Testis (tissue), 3 donors: Measurements from ENCODE around the gene CXXC5. TPM values are rescaled to one million over a fixed set of nuclear protein-coding genes. Genes with fewer than 3 reads are reported as not detected.

ENCODE experiments used
- DNase-seq: peaks from one replicate; pipeline ENCODE4 v3.0.0-alpha.2; 2019
- H3K27ac ChIP-seq, 2 donors: fragments of 200-600 bp; sonication (generic); one replicate each; pipeline ENCODE4 v1.5.1; 2019
- H3K27me3 ChIP-seq: fragments of 200-600 bp; sonication (generic); one replicate; pipeline ENCODE4 v1.5.1; 2019
- H3K36me3 ChIP-seq: fragments of 200-600 bp; sonication (generic); one replicate; pipeline ENCODE4 v1.5.1; 2017; ENCODE audit warnings: low read depth; ENCODE audit errors: missing control alignments
- H3K4me1 ChIP-seq: fragments of 200-600 bp; sonication (generic); one replicate; pipeline ENCODE4 v1.5.1; 2019
- H3K4me3 ChIP-seq, 2 donors: fragments of 200-600 bp; sonication (generic); one replicate each; pipeline ENCODE4 v1.5.1; 2017 to 2019
- H3K9me3 ChIP-seq: fragments of 200-600 bp; sonication (generic); one replicate; pipeline ENCODE4 v1.5.1; 2017
- POLR2A ChIP-seq: fragments of 450-650 bp; IDR thresholded peaks from one replicate; pipeline ENCODE4 v1.6.1; 2017; ENCODE audit warnings: antibody characterized with exemption, mild to moderate bottlenecking, moderate library complexity
- WGBS, 2 donors: methylation state at CpG; one replicate each; pipeline ENCODE4 v1.1.5; 2018; 5-methylcytosine and 5-hydroxymethylcytosine counted together
- intact Hi-C: fragments of 100-400 bp; cut with DNase I; formaldehyde crosslinking; loops from one replicate; pipeline ENCODE4 v1.15.1; 2023; ENCODE audit warnings: low total_unique reads
- polyA plus RNA-seq: library from polyadenylated mRNA; stranded (reverse); fragments of 350-450 nt; fragmentation: Illumina TruSeq; extraction: RNeasy Lipid Tissue Mini Kit (QIAGEN cat#74804); gene quantifications from one replicate; pipeline ENCODE4 v1.2.3, GENCODE V29; 2014; ENCODE audit warnings: low read depth, low replicate concordance; ENCODE audit not compliant: insufficient read depth
- total RNA-seq, 2 donors: library from RNA; depleted of rRNA; stranded (reverse); fragments of >200 nt; gene quantifications; one replicate each; pipeline ENCODE4 v1.2.3, GENCODE V29; 2016
- TF ChIP-seq, protein P1 (sequence below), 3 experiments: fragments of 450-650 bp in 2 of 3; fragments of 200-600 bp in 1 of 3; sonication (generic) in 1 of 3; IDR thresholded peaks; one replicate each; pipeline ENCODE4 v1.5.1; 2016 to 2019; ENCODE audit warnings: antibody characterized with exemption in 3 of 3, mild to moderate bottlenecking in 2 of 3, moderate library complexity in 1 of 3

The CXXC5 gene
- total and polyA plus RNA-seq, 3 donors from 2014 or later: 71.1 to 94.7 (median 78.3) TPM

GRCh38 chr5:139644001-139644456, 4.1 kb upstream of the CXXC5 start:
- Histone ChIP-seq H3K9me3 (no peaks in the 10 kb centered on the region), H3K27ac (no peak overlapping the region), H3K4me3 (no peak overlapping the region), H3K4me1 (peaks cover 22% of the 10 kb centered on the region), H3K36me3 (no peaks in the 10 kb centered on the region), H3K27me3 (no peaks in the 10 kb centered on the region)
- WGBS, 2 donors: 72 to 77% methylated on average over 4 to 5 of the region's 5 CpGs
- DNase-seq: no peak
- no peak for TF ChIP-seq POLR2A
- TF ChIP-seq, protein P1, sequence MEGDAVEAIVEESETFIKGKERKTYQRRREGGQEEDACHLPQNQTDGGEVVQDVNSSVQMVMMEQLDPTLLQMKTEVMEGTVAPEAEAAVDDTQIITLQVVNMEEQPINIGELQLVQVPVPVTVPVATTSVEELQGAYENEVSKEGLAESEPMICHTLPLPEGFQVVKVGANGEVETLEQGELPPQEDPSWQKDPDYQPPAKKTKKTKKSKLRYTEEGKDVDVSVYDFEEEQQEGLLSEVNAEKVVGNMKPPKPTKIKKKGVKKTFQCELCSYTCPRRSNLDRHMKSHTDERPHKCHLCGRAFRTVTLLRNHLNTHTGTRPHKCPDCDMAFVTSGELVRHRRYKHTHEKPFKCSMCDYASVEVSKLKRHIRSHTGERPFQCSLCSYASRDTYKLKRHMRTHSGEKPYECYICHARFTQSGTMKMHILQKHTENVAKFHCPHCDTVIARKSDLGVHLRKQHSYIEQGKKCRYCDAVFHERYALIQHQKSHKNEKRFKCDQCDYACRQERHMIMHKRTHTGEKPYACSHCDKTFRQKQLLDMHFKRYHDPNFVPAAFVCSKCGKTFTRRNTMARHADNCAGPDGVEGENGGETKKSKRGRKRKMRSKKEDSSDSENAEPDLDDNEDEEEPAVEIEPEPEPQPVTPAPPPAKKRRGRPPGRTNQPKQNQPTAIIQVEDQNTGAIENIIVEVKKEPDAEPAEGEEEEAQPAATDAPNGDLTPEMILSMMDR (IDR thresholded peaks at IDR 0.05): no peak
- intact Hi-C loops: no loop called here

DNA sequence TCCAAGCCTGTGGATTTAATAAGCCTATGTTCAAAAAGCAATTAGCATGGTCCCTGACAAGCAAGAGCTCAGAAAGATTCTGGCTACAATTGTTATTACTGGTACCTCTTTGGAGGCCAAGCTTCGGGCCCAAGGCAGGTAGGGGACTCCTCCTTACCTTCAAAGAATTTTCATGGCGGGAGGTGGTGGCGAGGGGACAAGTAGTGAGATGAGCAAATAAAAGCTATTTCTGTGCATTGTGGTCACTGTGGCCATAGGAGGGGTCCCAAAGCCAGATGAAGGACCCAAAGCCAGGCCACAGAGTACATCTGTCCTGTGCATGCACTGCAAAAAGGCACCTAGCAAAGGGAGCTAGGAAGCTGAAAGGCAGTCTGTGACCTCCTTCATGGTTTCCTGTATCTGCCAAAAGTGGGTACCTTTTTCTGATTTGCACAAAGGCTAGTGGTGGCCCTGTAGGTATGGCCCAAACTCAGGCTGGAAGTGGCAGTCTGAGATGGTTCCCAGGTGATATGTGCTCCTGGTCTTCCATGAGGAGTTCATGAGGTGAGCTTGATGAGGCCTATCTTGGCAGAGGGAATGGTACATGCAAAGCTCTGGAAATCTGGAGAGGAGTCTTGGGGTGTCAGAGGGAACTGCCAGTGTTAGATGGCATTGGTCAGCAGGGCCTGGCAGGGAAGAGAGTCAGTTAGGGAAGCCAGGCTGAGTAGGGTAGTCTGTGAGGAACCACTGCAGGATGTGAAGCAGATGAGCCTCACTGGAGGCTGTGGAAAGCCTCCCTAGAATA, 3.3 kb upstream of the CXXC5 start:
- no peak overlapping the region for H3K27ac ChIP-seq
- no peaks in the 10 kb centered on the region for H3K27me3 ChIP-seq
- peaks cover 20% of the 10 kb centered on the region for H3K4me1 ChIP-seq
- no peak overlapping the region for H3K4me3 ChIP-seq
- no peaks in the 10 kb centered on the region for H3K36me3 ChIP-seq
- WGBS, 2 donors: 80 to 81% methylated on average over 3 of the region's 3 CpGs
- no peaks in the 10 kb centered on the region for H3K9me3 ChIP-seq
- TF ChIP-seq, protein P1 (IDR thresholded peaks at IDR 0.05): no peak
- intact Hi-C loops: no loop called here
- no peak for DNase-seq

- 90 to 95% methylated on average over 3 of the region's 3 CpGs for WGBS, 2 donors
- Histone ChIP-seq H3K4me3 (no peak overlapping the region), H3K4me1 (peaks cover 20% of the 10 kb centered on the region), H3K27ac (no peak overlapping the region), H3K27me3 (no peaks in the 10 kb centered on the region), H3K36me3 (no peaks in the 10 kb centered on the region), H3K9me3 (no peaks in the 10 kb centered on the region)
- TF ChIP-seq, protein P1 (IDR thresholded peaks at IDR 0.05): no peak
- TF ChIP-seq POLR2A: no peak
- DNase-seq: no peak
- intact Hi-C loops: no loop called here
Measured at GRCh38 chr5:139645430-139645871, 2.7 kb upstream of the CXXC5 start.

DNA sequence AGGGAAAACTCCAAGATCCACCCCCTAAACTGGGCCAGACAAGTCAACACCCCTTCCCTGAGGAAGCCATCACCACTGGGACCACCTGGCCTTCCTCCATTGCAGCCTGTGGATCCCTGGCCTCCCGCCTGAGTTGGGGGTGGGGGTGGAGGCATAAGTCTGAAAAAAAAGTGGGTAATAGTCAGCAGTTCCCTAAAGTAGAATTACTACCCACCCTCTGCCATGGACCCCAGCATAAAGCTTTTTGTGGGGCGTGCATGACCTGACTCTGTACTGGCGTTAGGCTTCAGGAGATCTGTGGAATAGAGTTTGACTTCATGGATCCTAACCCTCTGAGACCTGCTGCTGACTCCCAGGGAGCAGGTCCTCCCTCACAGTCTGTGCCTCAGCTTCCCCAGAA, 2.0 kb upstream of the CXXC5 start:
- intact Hi-C loops: no loop called here
- H3K9me3 ChIP-seq: no peaks in the 10 kb centered on the region
- no peaks in the 10 kb centered on the region for H3K27me3 ChIP-seq
- H3K4me1 ChIP-seq: peaks cover 27% of the 10 kb centered on the region
- no peak overlapping the region for H3K27ac ChIP-seq
- TF ChIP-seq, protein P1 (IDR thresholded peaks at IDR 0.05): no peak
- TF ChIP-seq POLR2A: no peak
- H3K4me3 ChIP-seq: no peak overlapping the region
- 94 to 96% methylated on average over 3 of the region's 3 CpGs for WGBS, 2 donors
- no peak for DNase-seq
- H3K36me3 ChIP-seq: no peaks in the 10 kb centered on the region
